Measurements from ENCODE around the gene SHMT2.

SHMT2 gene

GRCh38 chr12:57229634-57230380, at the start of gene SHMT2:
Gene SHMT2, plus strand, starts transcription at chr12:57229711. Its CDS starts 68 bp downstream, at chr12:57229779.
- in situ Hi-C loops (cut with HindIII; ENCODE audit: low pct_ligation_motif_present, low pct_unique_long_range_greater_than_20kb, low sequenced_read_pairs), result no loop called here
- DNase-seq, result peak; percentile 99

GRCh38 chr12:57180321-57180989, 49.1 kb upstream of the SHMT2 start:
- in situ Hi-C loops (cut with HindIII; ENCODE audit: low pct_ligation_motif_present, low pct_unique_long_range_greater_than_20kb, low sequenced_read_pairs), result no loop called here
- no peak for DNase-seq

- in situ Hi-C loops (cut with HindIII; ENCODE audit: low pct_ligation_motif_present, low pct_unique_long_range_greater_than_20kb, low sequenced_read_pairs), result no loop called here
- no peak for DNase-seq
These were observed 48.4 kb upstream of the SHMT2 start for GRCh38 chr12:57181072-57181471.

GRCh38 chr12:57181561-57182155, 47.9 kb upstream of the SHMT2 start:
- in situ Hi-C loops (cut with HindIII; ENCODE audit: low pct_ligation_motif_present, low pct_unique_long_range_greater_than_20kb, low sequenced_read_pairs), result no loop called here
- no peak for DNase-seq

- peak; percentile 78 for DNase-seq
- in situ Hi-C loops (cut with HindIII; ENCODE audit: low pct_ligation_motif_present, low pct_unique_long_range_greater_than_20kb, low sequenced_read_pairs), result no loop called here
These were observed 46.5 kb upstream of the SHMT2 start for GRCh38 chr12:57182918-57183575.

GRCh38 chr12:57183939-57184725, 45.4 kb upstream of the SHMT2 start:
- in situ Hi-C loops (cut with HindIII; ENCODE audit: low pct_ligation_motif_present, low pct_unique_long_range_greater_than_20kb, low sequenced_read_pairs), result no loop called here
- no peak for DNase-seq

- in situ Hi-C loops (cut with HindIII; ENCODE audit: low pct_ligation_motif_present, low pct_unique_long_range_greater_than_20kb, low sequenced_read_pairs), result no loop called here
These were observed 44.1 kb upstream of the SHMT2 start for GRCh38 chr12:57185403-57185802.

GRCh38 chr12:57185906-57186508, 43.5 kb upstream of the SHMT2 start:
- no peak for DNase-seq
- in situ Hi-C loops (cut with HindIII; ENCODE audit: low pct_ligation_motif_present, low pct_unique_long_range_greater_than_20kb, low sequenced_read_pairs), result no loop called here

More at GRCh38 chr12:57185403-57185802, 44.1 kb upstream of the SHMT2 start:
- DNase-seq, result no peak

GRCh38 chr12:57187222-57188089, 42.1 kb upstream of the SHMT2 start:
- in situ Hi-C loops (cut with HindIII; ENCODE audit: low pct_ligation_motif_present, low pct_unique_long_range_greater_than_20kb, low sequenced_read_pairs), result no loop called here
- DNase-seq, result no peak

- in situ Hi-C loops (cut with HindIII; ENCODE audit: low pct_ligation_motif_present, low pct_unique_long_range_greater_than_20kb, low sequenced_read_pairs), result no loop called here
- no peak for DNase-seq
These were observed 41.5 kb upstream of the SHMT2 start for GRCh38 chr12:57188090-57188425.

- in situ Hi-C loops (cut with HindIII; ENCODE audit: low pct_ligation_motif_present, low pct_unique_long_range_greater_than_20kb, low sequenced_read_pairs), result no loop called here
- DNase-seq, result no peak
These were observed 39.5 kb upstream of the SHMT2 start for GRCh38 chr12:57190037-57190436.

- DNase-seq, result no peak
- in situ Hi-C loops (cut with HindIII; ENCODE audit: low pct_ligation_motif_present, low pct_unique_long_range_greater_than_20kb, low sequenced_read_pairs), result no loop called here
These were observed 38.7 kb upstream of the SHMT2 start for GRCh38 chr12:57190821-57191220.

- DNase-seq, result no peak
These were observed 38.1 kb upstream of the SHMT2 start for GRCh38 chr12:57191410-57191809.

GRCh38 chr12:57192920-57193319, 36.6 kb upstream of the SHMT2 start:
- in situ Hi-C loops (cut with HindIII; ENCODE audit: low pct_ligation_motif_present, low pct_unique_long_range_greater_than_20kb, low sequenced_read_pairs), result no loop called here
- DNase-seq, result no peak

More at GRCh38 chr12:57191410-57191809, 38.1 kb upstream of the SHMT2 start:
- in situ Hi-C loops (cut with HindIII; ENCODE audit: low pct_ligation_motif_present, low pct_unique_long_range_greater_than_20kb, low sequenced_read_pairs), result no loop called here

- no peak for DNase-seq
- in situ Hi-C loops (cut with HindIII; ENCODE audit: low pct_ligation_motif_present, low pct_unique_long_range_greater_than_20kb, low sequenced_read_pairs), result no loop called here
These were observed 35.7 kb upstream of the SHMT2 start for GRCh38 chr12:57193706-57194245.

GRCh38 chr12:57194253-57194652, 35.3 kb upstream of the SHMT2 start:
- in situ Hi-C loops (cut with HindIII; ENCODE audit: low pct_ligation_motif_present, low pct_unique_long_range_greater_than_20kb, low sequenced_read_pairs), result no loop called here
- no peak for DNase-seq

GRCh38 chr12:57195186-57195585, 34.3 kb upstream of the SHMT2 start:
- no peak for DNase-seq
- in situ Hi-C loops (cut with HindIII; ENCODE audit: low pct_ligation_motif_present, low pct_unique_long_range_greater_than_20kb, low sequenced_read_pairs), result no loop called here

Measured in ACHN (cell line).